ENCODE results near the gene IL17REL. TPM values are rescaled to one million over a fixed set of nuclear protein-coding genes. Genes with fewer than 3 reads are reported as not detected.

Gene IL17REL
- total and polyA plus RNA-seq, 2 of the 13 experiments (the other 11 are each of a cell fraction or from before 2014, with no cell fraction given) = not detected

DNA sequence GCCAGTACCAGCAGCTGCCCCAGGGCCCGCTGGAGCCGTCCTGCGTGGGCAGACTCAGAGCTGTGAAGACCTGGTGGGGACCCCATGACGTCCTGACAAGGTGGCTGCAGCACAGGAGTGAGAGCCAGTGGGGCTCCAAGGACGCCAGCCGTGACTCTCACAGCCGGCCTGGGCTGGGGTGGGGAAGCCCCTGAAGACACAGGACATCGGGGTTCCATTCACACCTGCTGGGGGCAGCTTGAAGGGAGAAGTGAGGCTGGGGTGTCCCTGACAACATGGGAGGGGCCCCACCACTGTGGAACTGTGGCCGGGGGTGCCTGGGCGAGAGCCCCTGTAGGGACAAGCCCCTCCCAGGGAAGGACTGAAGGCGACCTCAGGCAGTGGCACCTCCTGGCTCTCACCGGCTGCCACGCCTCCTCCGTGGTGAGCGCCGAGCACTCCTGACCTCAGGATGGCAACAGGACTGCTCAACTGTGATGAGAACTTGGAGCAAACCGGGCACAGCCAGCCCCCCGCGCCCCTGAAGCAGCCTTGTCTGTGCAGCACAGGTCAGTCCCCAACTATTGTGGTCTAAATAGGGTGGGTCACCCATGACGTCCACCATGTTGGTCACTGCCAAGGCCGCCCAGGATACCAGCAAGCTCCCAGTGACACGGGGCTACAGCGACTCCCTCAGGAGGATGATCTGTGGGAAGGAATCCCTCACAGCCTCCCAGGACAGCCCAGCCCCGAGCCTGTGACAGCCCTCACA is 22.7 kb upstream of the IL17REL start:
- in situ Hi-C loops (cut with HindIII; ENCODE audit: extremely low pct_ligation_motif_present, low pct_unique_long_range_greater_than_20kb) = no loop called here
- BruUV-seq (replicated peaks) = no TSS peak
- no peak overlapping the region for H3K9ac ChIP-seq (ENCODE audit: insufficient read depth, low read depth, low read length)

More for the DNA sequence above, 22.7 kb upstream of the IL17REL start:
- Histone ChIP-seq H3K79me2 (ENCODE audit: insufficient read depth, low read length) (no peaks in the 10 kb centered on the region), H3K27me3 (ENCODE audit: control insufficient read depth in 1 of 2, insufficient read depth in 2 of 2, low read length in 2 of 2) (peaks cover 8 to 69% of the 10 kb centered on the region in 2 experiments), H2AFZ (ENCODE audit: low read length) (no peak overlapping the region), H3K36me3 (replicated peaks in 1 of 2; ENCODE audit: control insufficient read depth in 1 of 2, insufficient read depth in 2 of 2, low read length in 2 of 2) (no peaks in the 10 kb centered on the region), H3K4me3 (replicated peaks in 1 of 3; ENCODE audit: insufficient read depth in 1 of 3, low read depth in 2 of 3, low read length in 3 of 3) (no peak overlapping the region), H4K20me1 (ENCODE audit: insufficient read depth, low read length) (no peaks in the 10 kb centered on the region), H3K9me3 (ENCODE audit: low read length) (no peaks in the 10 kb centered on the region), H3K27ac (ENCODE audit: extremely low read length, insufficient read depth, low read length) (no peak overlapping the region), H3K4me1 (ENCODE audit: insufficient read depth, low read length) (no peaks in the 10 kb centered on the region), H3K4me2 (ENCODE audit: low read depth, low read length) (no peak overlapping the region)
- ATAC-seq (no peak), DNase-seq (ENCODE audit: low spot score) (no peak), FAIRE-seq (no peak)
- ChIA-PET CTCF (ENCODE audit: low intra/inter-chr PET ratio, low total read pairs) (no interaction called here), POLR2A (no interaction called here)
- 0% methylated on average over 3 of the region's 24 CpGs for WGBS (ENCODE audit: low lambda C conversion rate)
- intact Hi-C loops (cut with micrococcal nuclease; ENCODE audit: unreplicated experiment) = loop anchor here (10.0 kb wide), 1 partner anchor 271 kb away; no protein-coding TSS in a partner anchor
- TF ChIP-seq, protein P1, sequence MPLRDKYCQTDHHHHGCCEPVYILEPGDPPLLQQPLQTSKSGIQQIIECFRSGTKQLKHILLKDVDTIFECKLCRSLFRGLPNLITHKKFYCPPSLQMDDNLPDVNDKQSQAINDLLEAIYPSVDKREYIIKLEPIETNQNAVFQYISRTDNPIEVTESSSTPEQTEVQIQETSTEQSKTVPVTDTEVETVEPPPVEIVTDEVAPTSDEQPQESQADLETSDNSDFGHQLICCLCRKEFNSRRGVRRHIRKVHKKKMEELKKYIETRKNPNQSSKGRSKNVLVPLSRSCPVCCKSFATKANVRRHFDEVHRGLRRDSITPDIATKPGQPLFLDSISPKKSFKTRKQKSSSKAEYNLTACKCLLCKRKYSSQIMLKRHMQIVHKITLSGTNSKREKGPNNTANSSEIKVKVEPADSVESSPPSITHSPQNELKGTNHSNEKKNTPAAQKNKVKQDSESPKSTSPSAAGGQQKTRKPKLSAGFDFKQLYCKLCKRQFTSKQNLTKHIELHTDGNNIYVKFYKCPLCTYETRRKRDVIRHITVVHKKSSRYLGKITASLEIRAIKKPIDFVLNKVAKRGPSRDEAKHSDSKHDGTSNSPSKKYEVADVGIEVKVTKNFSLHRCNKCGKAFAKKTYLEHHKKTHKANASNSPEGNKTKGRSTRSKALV (CRISPR knock-in tag; IDR thresholded peaks at IDR 0.05) = no peak
- TF ChIP-seq, protein P2, sequence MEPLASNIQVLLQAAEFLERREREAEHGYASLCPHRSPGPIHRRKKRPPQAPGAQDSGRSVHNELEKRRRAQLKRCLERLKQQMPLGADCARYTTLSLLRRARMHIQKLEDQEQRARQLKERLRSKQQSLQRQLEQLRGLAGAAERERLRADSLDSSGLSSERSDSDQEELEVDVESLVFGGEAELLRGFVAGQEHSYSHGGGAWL (CRISPR knock-in tag; IDR thresholded peaks at IDR 0.05) = no peak
- TF ChIP-seq, protein P3, sequence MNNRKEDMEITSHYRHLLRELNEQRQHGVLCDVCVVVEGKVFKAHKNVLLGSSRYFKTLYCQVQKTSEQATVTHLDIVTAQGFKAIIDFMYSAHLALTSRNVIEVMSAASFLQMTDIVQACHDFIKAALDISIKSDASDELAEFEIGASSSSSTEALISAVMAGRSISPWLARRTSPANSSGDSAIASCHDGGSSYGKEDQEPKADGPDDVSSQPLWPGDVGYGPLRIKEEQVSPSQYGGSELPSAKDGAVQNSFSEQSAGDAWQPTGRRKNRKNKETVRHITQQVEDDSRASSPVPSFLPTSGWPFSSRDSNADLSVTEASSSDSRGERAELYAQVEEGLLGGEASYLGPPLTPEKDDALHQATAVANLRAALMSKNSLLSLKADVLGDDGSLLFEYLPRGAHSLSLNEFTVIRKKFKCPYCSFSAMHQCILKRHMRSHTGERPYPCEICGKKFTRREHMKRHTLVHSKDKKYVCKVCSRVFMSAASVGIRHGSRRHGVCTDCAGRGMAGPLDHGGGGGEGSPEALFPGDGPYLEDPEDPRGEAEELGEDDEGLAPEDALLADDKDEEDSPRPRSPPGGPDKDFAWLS (CRISPR knock-in tag; IDR thresholded peaks at IDR 0.05; ENCODE audit: borderline replicate concordance) = no peak
- TF ChIP-seq NFE2L2 (IDR thresholded peaks at IDR 0.05; ENCODE audit: low read length) (no peak), ZNF20 (CRISPR knock-in tag; IDR thresholded peaks at IDR 0.05) (no peak), PHF20 (CRISPR knock-in tag; IDR thresholded peaks at IDR 0.05) (no peak), ZNF619 (CRISPR knock-in tag; IDR thresholded peaks at IDR 0.05) (no peak), ZNF790 (CRISPR knock-in tag; IDR thresholded peaks at IDR 0.05; ENCODE audit: borderline replicate concordance) (no peak), RNF2 (conservative IDR thresholded peaks at IDR 0.05; ENCODE audit: low read depth) (no peak), ZNF883 (CRISPR knock-in tag; IDR thresholded peaks at IDR 0.05; ENCODE audit: not compliant biosample characterization) (no peak), YEATS2 (CRISPR knock-in tag; IDR thresholded peaks at IDR 0.05; ENCODE audit: borderline replicate concordance) (no peak), ETV6 (CRISPR knock-in tag; conservative IDR thresholded peaks at IDR 0.05) (no peak), FOXA3 (CRISPR knock-in tag; IDR thresholded peaks at IDR 0.05) (no peak)

All from HepG2 (cell line).